Tibial nerve (tissue), 4 donors: ENCODE measurements around the gene SLC31A1.

Source experiments
- EP300 ChIP-seq, 2 donors: sonication (generic); formaldehyde crosslinking; IDR thresholded peaks; one replicate each; pipeline ENCODE4 v1.6.1; 2017; ENCODE audit warnings: antibody characterized with exemption in 2 of 2, mild to moderate bottlenecking in 1 of 2
- POLR2A ChIP-seq, 2 donors: fragments of 450-650 bp; IDR thresholded peaks; one replicate each; pipeline ENCODE4 v1.6.1; 2017; ENCODE audit warnings: antibody characterized with exemption in 2 of 2, mild to moderate bottlenecking in 2 of 2, moderate library complexity in 2 of 2
- TF ChIP-seq, protein P1 (sequence below), 5 experiments: fragments of 200-600 bp in 3 of 5; fragments of 450-650 bp in 2 of 5; sonication (generic) in 3 of 5; IDR thresholded peaks; one replicate each; pipeline ENCODE4 v1.5.1; 2016 to 2019; ENCODE audit warnings: antibody characterized with exemption in 5 of 5, mild to moderate bottlenecking in 3 of 5, moderate library complexity in 2 of 5

DNA sequence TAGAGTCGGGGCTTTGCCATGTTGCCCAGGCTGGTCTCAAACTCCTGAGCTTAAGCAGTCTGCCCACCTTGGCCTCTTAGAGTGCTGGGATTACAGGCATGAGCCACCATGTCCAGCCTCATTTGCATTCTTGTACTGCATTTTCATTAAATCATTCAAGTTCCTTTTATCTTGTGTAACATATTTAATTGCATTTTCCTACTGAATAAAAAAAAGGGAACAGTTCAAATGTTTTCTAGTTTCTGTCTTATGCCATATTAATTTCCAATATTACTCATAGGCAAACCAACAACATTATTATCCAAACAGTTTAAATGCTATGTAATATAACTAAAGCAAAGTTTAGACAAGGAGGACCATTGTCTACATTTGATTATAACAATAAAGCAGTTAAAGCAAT lies 6.1 kb downstream of the SLC31A1 start:
- TF ChIP-seq, protein P1, sequence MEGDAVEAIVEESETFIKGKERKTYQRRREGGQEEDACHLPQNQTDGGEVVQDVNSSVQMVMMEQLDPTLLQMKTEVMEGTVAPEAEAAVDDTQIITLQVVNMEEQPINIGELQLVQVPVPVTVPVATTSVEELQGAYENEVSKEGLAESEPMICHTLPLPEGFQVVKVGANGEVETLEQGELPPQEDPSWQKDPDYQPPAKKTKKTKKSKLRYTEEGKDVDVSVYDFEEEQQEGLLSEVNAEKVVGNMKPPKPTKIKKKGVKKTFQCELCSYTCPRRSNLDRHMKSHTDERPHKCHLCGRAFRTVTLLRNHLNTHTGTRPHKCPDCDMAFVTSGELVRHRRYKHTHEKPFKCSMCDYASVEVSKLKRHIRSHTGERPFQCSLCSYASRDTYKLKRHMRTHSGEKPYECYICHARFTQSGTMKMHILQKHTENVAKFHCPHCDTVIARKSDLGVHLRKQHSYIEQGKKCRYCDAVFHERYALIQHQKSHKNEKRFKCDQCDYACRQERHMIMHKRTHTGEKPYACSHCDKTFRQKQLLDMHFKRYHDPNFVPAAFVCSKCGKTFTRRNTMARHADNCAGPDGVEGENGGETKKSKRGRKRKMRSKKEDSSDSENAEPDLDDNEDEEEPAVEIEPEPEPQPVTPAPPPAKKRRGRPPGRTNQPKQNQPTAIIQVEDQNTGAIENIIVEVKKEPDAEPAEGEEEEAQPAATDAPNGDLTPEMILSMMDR (IDR thresholded peaks at IDR 0.05) = no peak
- TF ChIP-seq EP300 (IDR thresholded peaks at IDR 0.05) (no peak), POLR2A (IDR thresholded peaks at IDR 0.05) (no peak)
